ENCODE data around the gene KCTD15. TPM values are rescaled to one million over a fixed set of nuclear protein-coding genes. Genes with fewer than 3 reads are reported as not detected.

Gene KCTD15
- total RNA-seq, 1 experiment from 2014 or later: 9.9 TPM

DNA sequence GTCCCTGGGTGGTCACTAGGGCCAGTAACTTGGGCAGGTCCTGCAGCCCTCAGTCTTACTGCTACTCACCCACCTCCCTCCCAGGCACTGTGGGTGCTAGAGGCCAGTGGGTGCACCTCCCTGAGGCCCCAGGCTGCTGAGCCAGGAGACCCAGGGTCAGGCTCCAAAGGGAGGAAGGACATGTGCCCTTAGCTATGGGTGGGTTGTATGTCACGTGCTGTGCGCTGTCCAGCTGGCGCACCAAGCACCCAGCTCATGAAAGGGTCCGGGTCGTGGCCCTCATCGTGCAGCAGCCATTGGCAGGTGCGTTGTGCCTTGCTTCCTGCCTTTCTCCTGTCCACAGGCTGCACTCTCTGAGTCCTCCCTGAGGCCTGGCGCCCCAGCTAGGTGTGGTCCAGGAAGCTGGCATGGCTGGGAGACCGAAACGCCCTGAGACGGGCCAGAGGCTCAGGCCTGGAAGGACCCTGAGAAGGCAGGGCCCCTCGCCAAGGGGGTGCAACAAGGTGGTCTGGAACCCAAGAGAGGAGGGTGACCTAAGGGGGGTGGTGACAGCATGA lies 47.0 kb upstream of the KCTD15 start:
- TF ChIP-seq, protein P1, sequence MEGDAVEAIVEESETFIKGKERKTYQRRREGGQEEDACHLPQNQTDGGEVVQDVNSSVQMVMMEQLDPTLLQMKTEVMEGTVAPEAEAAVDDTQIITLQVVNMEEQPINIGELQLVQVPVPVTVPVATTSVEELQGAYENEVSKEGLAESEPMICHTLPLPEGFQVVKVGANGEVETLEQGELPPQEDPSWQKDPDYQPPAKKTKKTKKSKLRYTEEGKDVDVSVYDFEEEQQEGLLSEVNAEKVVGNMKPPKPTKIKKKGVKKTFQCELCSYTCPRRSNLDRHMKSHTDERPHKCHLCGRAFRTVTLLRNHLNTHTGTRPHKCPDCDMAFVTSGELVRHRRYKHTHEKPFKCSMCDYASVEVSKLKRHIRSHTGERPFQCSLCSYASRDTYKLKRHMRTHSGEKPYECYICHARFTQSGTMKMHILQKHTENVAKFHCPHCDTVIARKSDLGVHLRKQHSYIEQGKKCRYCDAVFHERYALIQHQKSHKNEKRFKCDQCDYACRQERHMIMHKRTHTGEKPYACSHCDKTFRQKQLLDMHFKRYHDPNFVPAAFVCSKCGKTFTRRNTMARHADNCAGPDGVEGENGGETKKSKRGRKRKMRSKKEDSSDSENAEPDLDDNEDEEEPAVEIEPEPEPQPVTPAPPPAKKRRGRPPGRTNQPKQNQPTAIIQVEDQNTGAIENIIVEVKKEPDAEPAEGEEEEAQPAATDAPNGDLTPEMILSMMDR (conservative IDR thresholded peaks at IDR 0.05; ENCODE audit: low read depth, low read length): no peak
- no peaks in the 10 kb centered on the region for H3K9me3 ChIP-seq (ENCODE audit: low read depth, low read length, poor library complexity, severe bottlenecking)
- intact Hi-C loops (cut with micrococcal nuclease; ENCODE audit: unreplicated experiment): no loop called here
- H3K36me3 ChIP-seq (ENCODE audit: insufficient read depth, low read length, poor library complexity, severe bottlenecking): no peaks in the 10 kb centered on the region
- no peak overlapping the region for H3K27ac ChIP-seq (ENCODE audit: low read depth, low read length, poor library complexity, severe bottlenecking)
- H3K4me3 ChIP-seq (ENCODE audit: low read depth, low read length, poor library complexity, severe bottlenecking): no peak overlapping the region
- no TSS peak for BruUV-seq (replicated peaks)
- ChIA-PET POLR2A (ENCODE audit: low non-redundant PET) (no interaction called here), CTCF (no interaction called here)
- H3K27me3 ChIP-seq (replicated peaks; ENCODE audit: insufficient read depth, low read depth, low read length, poor library complexity): peaks cover 4% of the 10 kb centered on the region
- DNase-seq (ENCODE audit: low spot score): no peak
- peaks cover 19% of the 10 kb centered on the region for H3K4me1 ChIP-seq (ENCODE audit: insufficient read depth, low read length, poor library complexity, severe bottlenecking)

- intact Hi-C loops (cut with micrococcal nuclease; ENCODE audit: unreplicated experiment): no loop called here
- ChIA-PET CTCF (interaction anchor here (0.5 to 0.9 kb wide), 3 partner anchors 15 to 320 kb away, joined by 3 to 4 read pairs (median 4); no protein-coding TSS in a partner anchor), POLR2A (ENCODE audit: low non-redundant PET) (no interaction called here)
- H3K27me3 ChIP-seq (replicated peaks; ENCODE audit: insufficient read depth, low read depth, low read length, poor library complexity): peaks cover 4% of the 10 kb centered on the region
- BruUV-seq (replicated peaks): no TSS peak
- H3K4me1 ChIP-seq (ENCODE audit: insufficient read depth, low read length, poor library complexity, severe bottlenecking): peaks cover 29% of the 10 kb centered on the region
- no peaks in the 10 kb centered on the region for H3K9me3 ChIP-seq (ENCODE audit: low read depth, low read length, poor library complexity, severe bottlenecking)
- H3K36me3 ChIP-seq (ENCODE audit: insufficient read depth, low read length, poor library complexity, severe bottlenecking): no peaks in the 10 kb centered on the region
- H3K4me3 ChIP-seq (ENCODE audit: low read depth, low read length, poor library complexity, severe bottlenecking): no peak overlapping the region
- no peak for TF ChIP-seq EZH2 (IDR thresholded peaks at IDR 0.05; ENCODE audit: borderline replicate concordance, low read depth, low read length, poor library complexity, severe bottlenecking)
- TF ChIP-seq, protein P1 (conservative IDR thresholded peaks at IDR 0.05; ENCODE audit: low read depth, low read length): no peak
- no peak overlapping the region for H3K27ac ChIP-seq (ENCODE audit: low read depth, low read length, poor library complexity, severe bottlenecking)
- DNase-seq (ENCODE audit: low spot score): no peak
Measured at GRCh38 chr19:33750587-33751435, 45.9 kb upstream of the KCTD15 start.

GRCh38 chr19:33751436-33751770 lies 45.3 kb upstream of the KCTD15 start:
- H3K36me3 ChIP-seq (ENCODE audit: insufficient read depth, low read length, poor library complexity, severe bottlenecking): no peaks in the 10 kb centered on the region
- H3K4me1 ChIP-seq (ENCODE audit: insufficient read depth, low read length, poor library complexity, severe bottlenecking): peaks cover 29% of the 10 kb centered on the region
- H3K27ac ChIP-seq (ENCODE audit: low read depth, low read length, poor library complexity, severe bottlenecking): no peak overlapping the region
- no peaks in the 10 kb centered on the region for H3K9me3 ChIP-seq (ENCODE audit: low read depth, low read length, poor library complexity, severe bottlenecking)
- POLR2A ChIA-PET (ENCODE audit: low non-redundant PET): no interaction called here
- DNase-seq (ENCODE audit: low spot score): no peak
- intact Hi-C loops (cut with micrococcal nuclease; ENCODE audit: unreplicated experiment): no loop called here
- CTCF ChIA-PET: interaction anchor here (0.5 to 0.9 kb wide), 3 partner anchors 14 to 321 kb away, joined by 3 to 4 read pairs (median 4); no protein-coding TSS in a partner anchor
- H3K27me3 ChIP-seq (replicated peaks; ENCODE audit: insufficient read depth, low read depth, low read length, poor library complexity): peaks cover 4% of the 10 kb centered on the region
- no peak overlapping the region for H3K4me3 ChIP-seq (ENCODE audit: low read depth, low read length, poor library complexity, severe bottlenecking)
- no peak for TF ChIP-seq EZH2 (IDR thresholded peaks at IDR 0.05; ENCODE audit: borderline replicate concordance, low read depth, low read length, poor library complexity, severe bottlenecking)
- TF ChIP-seq, protein P1 (conservative IDR thresholded peaks at IDR 0.05; ENCODE audit: low read depth, low read length): no peak
- no TSS peak for BruUV-seq (replicated peaks)
